ENCODE measurements around the gene HLCS.

DNA sequence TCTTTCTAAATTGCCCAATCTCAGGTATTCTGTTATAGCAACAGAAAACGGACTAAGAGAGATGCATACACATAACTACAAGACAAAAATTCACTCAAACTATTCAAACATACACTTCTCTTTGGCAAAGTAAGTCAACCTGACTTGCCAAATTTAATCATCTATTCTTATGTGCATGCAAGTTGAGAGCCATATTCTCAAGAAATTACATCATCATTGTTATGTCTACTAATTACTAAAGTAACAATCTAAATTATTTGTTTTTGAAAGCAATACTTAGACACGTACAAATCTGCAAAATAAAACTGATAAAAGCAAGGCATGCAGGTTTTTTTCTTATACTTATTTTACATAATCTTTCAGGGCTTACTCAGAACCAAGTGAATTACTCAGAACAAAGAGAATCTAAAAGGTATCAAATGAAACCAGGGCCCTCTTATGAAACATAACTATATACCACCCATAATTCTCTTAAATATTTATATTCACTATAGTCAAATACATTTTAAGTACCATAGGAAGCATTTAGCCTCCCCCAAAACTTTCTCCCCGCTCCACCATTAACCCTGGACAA is 62.3 kb downstream of the HLCS start:
- TF ChIP-seq, protein P1, sequence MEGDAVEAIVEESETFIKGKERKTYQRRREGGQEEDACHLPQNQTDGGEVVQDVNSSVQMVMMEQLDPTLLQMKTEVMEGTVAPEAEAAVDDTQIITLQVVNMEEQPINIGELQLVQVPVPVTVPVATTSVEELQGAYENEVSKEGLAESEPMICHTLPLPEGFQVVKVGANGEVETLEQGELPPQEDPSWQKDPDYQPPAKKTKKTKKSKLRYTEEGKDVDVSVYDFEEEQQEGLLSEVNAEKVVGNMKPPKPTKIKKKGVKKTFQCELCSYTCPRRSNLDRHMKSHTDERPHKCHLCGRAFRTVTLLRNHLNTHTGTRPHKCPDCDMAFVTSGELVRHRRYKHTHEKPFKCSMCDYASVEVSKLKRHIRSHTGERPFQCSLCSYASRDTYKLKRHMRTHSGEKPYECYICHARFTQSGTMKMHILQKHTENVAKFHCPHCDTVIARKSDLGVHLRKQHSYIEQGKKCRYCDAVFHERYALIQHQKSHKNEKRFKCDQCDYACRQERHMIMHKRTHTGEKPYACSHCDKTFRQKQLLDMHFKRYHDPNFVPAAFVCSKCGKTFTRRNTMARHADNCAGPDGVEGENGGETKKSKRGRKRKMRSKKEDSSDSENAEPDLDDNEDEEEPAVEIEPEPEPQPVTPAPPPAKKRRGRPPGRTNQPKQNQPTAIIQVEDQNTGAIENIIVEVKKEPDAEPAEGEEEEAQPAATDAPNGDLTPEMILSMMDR (IDR thresholded peaks at IDR 0.05), result no peak
- no peak for TF ChIP-seq POLR2A (IDR thresholded peaks at IDR 0.05)
